Activated T-helper 2 cell treated with anti-CD3 and anti-CD28 coated beads, Interferon-gamma antibody, Interleukin-2, Interleukin-4, amounts not matched to agents 10 μg/mL and 5 μg/mL and 100 μg/mL, durations not matched to agents 14 hours and 24 hours and 36 hours (primary cell): Measurements from ENCODE around the gene XPO5. TPM values are rescaled to one million over a fixed set of nuclear protein-coding genes. Genes with fewer than 3 reads are reported as not detected.
A peak's percentile ranks its signal among the peaks of the same experiment; 100 is the strongest.
"Not testable (repeated sequence)": the region's sequence is repeated elsewhere in the genome, so short reads cannot be mapped to it uniquely, and the experiment has no call there.

Experiments used
- DNase-seq: peaks from one replicate; pipeline ENCODE4 v3.0.0; 2021; ENCODE audit warnings: low spot score
- H3K27ac Mint-ChIP-seq: one replicate; pipeline ENCODE4 v1.8.0; 2021; ENCODE audit warnings: mixed read lengths
- H3K27me3 Mint-ChIP-seq: one replicate; pipeline ENCODE4 v1.8.0; 2021; ENCODE audit warnings: low read depth, mixed read lengths
- H3K36me3 Mint-ChIP-seq: one replicate; pipeline ENCODE4 v1.8.0; 2021; ENCODE audit warnings: low read depth, mixed read lengths
- H3K4me1 Mint-ChIP-seq: one replicate; pipeline ENCODE4 v1.8.0; 2021; ENCODE audit warnings: low read depth, mixed read lengths
- H3K4me3 Mint-ChIP-seq: one replicate; pipeline ENCODE4 v1.8.0; 2021; ENCODE audit warnings: low read depth, mild to moderate bottlenecking, moderate library complexity, mixed read lengths
- H3K9me3 Mint-ChIP-seq: one replicate; pipeline ENCODE4 v1.8.0; 2021; ENCODE audit warnings: mixed read lengths
- intact Hi-C: fragments of 100-400 bp; cut with micrococcal nuclease; formaldehyde crosslinking; loops from one replicate; pipeline ENCODE4 v1.15.1; 2023
- total RNA-seq: library from RNA; stranded (reverse); gene quantifications from 2 replicates; pipeline ENCODE4 v1.2.3, GENCODE V29; 2022

Gene XPO5
- total RNA-seq, 1 donor from 2014 or later = 114 TPM

- DNase-seq = no peak
- H3K4me3 Mint-ChIP-seq = peak overlapping the region; percentile 78
- H3K9me3 Mint-ChIP-seq = no peaks in the 10 kb centered on the region
- peaks cover 12% of the 10 kb centered on the region for H3K4me1 Mint-ChIP-seq
- intact Hi-C loops = no loop called here
- no peak overlapping the region for H3K27ac Mint-ChIP-seq
- peaks cover 17% of the 10 kb centered on the region for H3K27me3 Mint-ChIP-seq
- H3K36me3 Mint-ChIP-seq = peaks cover 36% of the 10 kb centered on the region
Measured at GRCh38 chr6:43509142-43509983, 66.5 kb downstream of the XPO5 start.

GRCh38 chr6:43508481-43509141 is 67.2 kb downstream of the XPO5 start:
- Mint-ChIP-seq H3K27me3 (peaks cover 17% of the 10 kb centered on the region), H3K9me3 (no peaks in the 10 kb centered on the region), H3K27ac (no peak overlapping the region), H3K36me3 (peaks cover 35% of the 10 kb centered on the region), H3K4me1 (peaks cover 10% of the 10 kb centered on the region), H3K4me3 (peak overlapping the region; percentile 67)
- DNase-seq = no peak
- intact Hi-C loops = no loop called here

- intact Hi-C loops = loop anchor here (1.0 kb wide), 3 partner anchors 53 to 244 kb away; no protein-coding TSS in a partner anchor
- no peak overlapping the region for H3K27ac Mint-ChIP-seq
- DNase-seq = peak; percentile 74
- H3K4me3 Mint-ChIP-seq = no peak overlapping the region
- peaks cover 17% of the 10 kb centered on the region for H3K27me3 Mint-ChIP-seq
- H3K36me3 Mint-ChIP-seq = peaks cover 34% of the 10 kb centered on the region
- no peaks in the 10 kb centered on the region for H3K9me3 Mint-ChIP-seq
- H3K4me1 Mint-ChIP-seq = peaks cover 10% of the 10 kb centered on the region
Measured at GRCh38 chr6:43506667-43507471, 69.0 kb downstream of the XPO5 start.

GRCh38 chr6:43506171-43506570 is 69.7 kb downstream of the XPO5 start:
- Mint-ChIP-seq H3K36me3 (peaks cover 34% of the 10 kb centered on the region), H3K27ac (no peak overlapping the region), H3K27me3 (peaks cover 17% of the 10 kb centered on the region), H3K9me3 (no peaks in the 10 kb centered on the region), H3K4me3 (no peak overlapping the region), H3K4me1 (peaks cover 9% of the 10 kb centered on the region)
- no peak for DNase-seq
- intact Hi-C loops = loop anchor here (1.0 kb wide), 3 partner anchors 52 to 243 kb away; no protein-coding TSS in a partner anchor

- peaks cover 9% of the 10 kb centered on the region for H3K4me1 Mint-ChIP-seq
Measured at GRCh38 chr6:43505718-43506117, 70.1 kb downstream of the XPO5 start.

GRCh38 chr6:43504756-43505593 is 70.9 kb downstream of the XPO5 start:
- peaks cover 17% of the 10 kb centered on the region for H3K27me3 Mint-ChIP-seq
- intact Hi-C loops = no loop called here
- no peak overlapping the region for H3K27ac Mint-ChIP-seq
- H3K4me3 Mint-ChIP-seq = no peak overlapping the region
- H3K9me3 Mint-ChIP-seq = no peaks in the 10 kb centered on the region
- H3K4me1 Mint-ChIP-seq = peaks cover 9% of the 10 kb centered on the region
- H3K36me3 Mint-ChIP-seq = peaks cover 36% of the 10 kb centered on the region
- DNase-seq = no peak

More at GRCh38 chr6:43505718-43506117, 70.1 kb downstream of the XPO5 start:
- intact Hi-C loops = loop anchor here (1.0 kb wide), 3 partner anchors 51 to 242 kb away; no protein-coding TSS in a partner anchor
- peaks cover 17% of the 10 kb centered on the region for H3K27me3 Mint-ChIP-seq
- no peak overlapping the region for H3K27ac Mint-ChIP-seq
- no peaks in the 10 kb centered on the region for H3K9me3 Mint-ChIP-seq
- no peak for DNase-seq
- no peak overlapping the region for H3K4me3 Mint-ChIP-seq
- peaks cover 34% of the 10 kb centered on the region for H3K36me3 Mint-ChIP-seq

GRCh38 chr6:43503443-43503842 is 72.4 kb downstream of the XPO5 start:
- intact Hi-C loops = no loop called here
- H3K9me3 Mint-ChIP-seq = no peaks in the 10 kb centered on the region
- H3K27me3 Mint-ChIP-seq = peaks cover 8% of the 10 kb centered on the region
- peaks cover 5% of the 10 kb centered on the region for H3K4me1 Mint-ChIP-seq
- H3K27ac Mint-ChIP-seq = no peak overlapping the region
- H3K4me3 Mint-ChIP-seq = no peak overlapping the region
- no peak for DNase-seq
- H3K36me3 Mint-ChIP-seq = peaks cover 44% of the 10 kb centered on the region

GRCh38 chr6:43502666-43503065 is 73.2 kb downstream of the XPO5 start:
- no peak for DNase-seq
- Mint-ChIP-seq H3K27me3 (peaks cover 3% of the 10 kb centered on the region), H3K4me1 (peaks cover 5% of the 10 kb centered on the region), H3K4me3 (no peak overlapping the region), H3K36me3 (peaks cover 48% of the 10 kb centered on the region), H3K9me3 (no peaks in the 10 kb centered on the region), H3K27ac (no peak overlapping the region)
- intact Hi-C loops = no loop called here

GRCh38 chr6:43500921-43501320 is 74.9 kb downstream of the XPO5 start:
- intact Hi-C loops = no loop called here
- peaks cover 46% of the 10 kb centered on the region for H3K36me3 Mint-ChIP-seq

GRCh38 chr6:43499028-43499815 is 76.6 kb downstream of the XPO5 start:
- Mint-ChIP-seq H3K27ac (no peak overlapping the region), H3K4me3 (no peak overlapping the region), H3K9me3 (no peaks in the 10 kb centered on the region), H3K36me3 (peaks cover 46% of the 10 kb centered on the region), H3K4me1 (peaks cover 4% of the 10 kb centered on the region), H3K27me3 (no peaks in the 10 kb centered on the region)
- intact Hi-C loops = no loop called here
- no peak for DNase-seq

More at GRCh38 chr6:43500921-43501320, 74.9 kb downstream of the XPO5 start:
- no peaks in the 10 kb centered on the region for H3K27me3 Mint-ChIP-seq
- H3K4me3 Mint-ChIP-seq = no peak overlapping the region
- no peaks in the 10 kb centered on the region for H3K4me1 Mint-ChIP-seq
- H3K27ac Mint-ChIP-seq = no peak overlapping the region
- DNase-seq = no peak
- H3K9me3 Mint-ChIP-seq = no peaks in the 10 kb centered on the region

- H3K36me3 Mint-ChIP-seq = peaks cover 40% of the 10 kb centered on the region
- H3K4me1 Mint-ChIP-seq, H3K9me3 Mint-ChIP-seq, H3K27me3 Mint-ChIP-seq, H3K27ac Mint-ChIP-seq, DNase-seq, H3K4me3 Mint-ChIP-seq, intact Hi-C loops: not testable (repeated sequence)
Measured at GRCh38 chr6:43498291-43498690, 77.5 kb downstream of the XPO5 start.
